DMS79 treated with DMSO at 0.1 percent for 48 hours (cell line): ENCODE measurements around the gene VPS33A.

ENCODE experiments used
- DNase-seq: peaks from one replicate; lab custom pipeline; 2025; lab: John Stamatoyannopoulos, UW

VPS33A gene

GRCh38 chr12:122250536-122250935, 15.8 kb downstream of the VPS33A start:
- DNase-seq = no peak

GRCh38 chr12:122250047-122250446, 16.2 kb downstream of the VPS33A start:
- peak; percentile 88 for DNase-seq

GRCh38 chr12:122245553-122245952, 20.7 kb downstream of the VPS33A start:
- no peak for DNase-seq

GRCh38 chr12:122244565-122245371, 21.5 kb downstream of the VPS33A start:
- DNase-seq = no peak

GRCh38 chr12:122243965-122244364, 22.3 kb downstream of the VPS33A start:
- DNase-seq = no peak

GRCh38 chr12:122238861-122239260, 27.4 kb downstream of the VPS33A start:
- DNase-seq = no peak

GRCh38 chr12:122235741-122236140, 30.6 kb downstream of the VPS33A start:
- DNase-seq = no peak

- no peak for DNase-seq
Observed at GRCh38 chr12:122232691-122233090, 33.6 kb downstream of the VPS33A start.

GRCh38 chr12:122230798-122231197, 35.5 kb downstream of the VPS33A start:
- no peak for DNase-seq

- DNase-seq = no peak
Observed at GRCh38 chr12:122228092-122228491, 38.2 kb downstream of the VPS33A start.

- DNase-seq = peak; percentile 35
Observed at GRCh38 chr12:122227341-122227740, 39.0 kb downstream of the VPS33A start.

- peak; percentile 45 for DNase-seq
Observed at GRCh38 chr12:122226366-122227125, 39.7 kb downstream of the VPS33A start.

- peak; percentile 98 for DNase-seq
Observed at GRCh38 chr12:122225683-122226365, 40.5 kb downstream of the VPS33A start, which contains the start of gene DIABLO. Gene DIABLO, minus strand, starts transcription at chr12:122226052. Its CDS starts 38 bp downstream, at chr12:122226014.

GRCh38 chr12:122216445-122216844, 49.8 kb downstream of the VPS33A start:
- DNase-seq = no peak

GRCh38 chr12:122215771-122216170, 50.5 kb downstream of the VPS33A start:
- no peak for DNase-seq

- DNase-seq = no peak
Observed at GRCh38 chr12:122208073-122208820, 58.0 kb downstream of the VPS33A start.

- DNase-seq = no peak
Observed at GRCh38 chr12:122207391-122207790, 58.9 kb downstream of the VPS33A start.

GRCh38 chr12:122206976-122207375, 59.3 kb downstream of the VPS33A start:
- no peak for DNase-seq

GRCh38 chr12:122206111-122206881, 60.0 kb downstream of the VPS33A start:
- no peak for DNase-seq

- no peak for DNase-seq
Observed at GRCh38 chr12:122205053-122205925, 61.0 kb downstream of the VPS33A start.
